Activated CD8-positive, alpha-beta memory T cell treated with anti-CD3 and anti-CD28 coated beads for 1 hour (primary cell): ENCODE data around the gene MAGI2.

Experiments used
- DNase-seq, 2 donors: peaks; one replicate each; pipeline ENCODE4 v3.0.0-alpha.2; 2020; ENCODE audit warnings: low read depth in 1 of 2; ENCODE audit errors: extremely low read depth in 1 of 2

Gene MAGI2

DNA sequence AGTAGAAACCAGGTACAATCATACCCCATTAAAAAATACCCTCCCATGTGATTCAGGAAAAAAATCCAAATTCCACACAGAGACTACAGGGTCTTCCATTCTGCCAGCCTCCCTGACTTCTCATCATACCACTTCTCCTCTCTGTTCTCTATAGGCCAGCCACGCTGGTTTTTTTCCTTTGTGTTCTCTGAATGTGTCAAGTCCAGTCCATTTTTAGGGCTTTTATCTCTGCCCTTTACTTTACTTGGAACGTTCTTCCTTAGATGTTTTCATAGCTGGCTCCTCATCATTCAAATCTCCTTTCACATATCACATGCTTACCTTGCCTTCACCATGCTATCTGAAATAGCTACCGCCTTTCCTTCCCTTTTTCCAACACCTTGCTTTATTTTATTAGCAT lies 1057.3 kb downstream of the MAGI2 start:
- no peak for DNase-seq

- no peak for DNase-seq
Measured at GRCh38 chr7:78395298-78396036, 1058.0 kb downstream of the MAGI2 start.

DNA sequence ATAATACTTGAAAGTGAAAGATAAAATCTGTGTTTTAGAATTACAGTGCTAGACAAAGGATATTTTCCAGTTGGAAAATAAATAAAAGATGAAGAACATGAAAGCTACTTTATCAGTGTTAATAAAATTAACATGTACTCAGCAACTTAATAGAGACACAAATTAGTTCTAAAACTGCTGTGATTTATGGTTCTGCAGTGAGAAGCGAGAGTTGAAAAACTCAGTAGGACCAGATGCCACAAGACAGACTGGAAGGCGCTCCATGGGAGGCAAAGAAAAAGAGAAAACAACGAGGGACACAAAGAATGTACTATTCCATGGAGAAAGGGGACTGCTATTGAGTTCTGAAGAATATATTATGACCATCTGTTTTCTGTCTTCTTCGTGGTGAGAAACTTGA lies 1064.4 kb downstream of the MAGI2 start:
- DNase-seq: no peak

DNA sequence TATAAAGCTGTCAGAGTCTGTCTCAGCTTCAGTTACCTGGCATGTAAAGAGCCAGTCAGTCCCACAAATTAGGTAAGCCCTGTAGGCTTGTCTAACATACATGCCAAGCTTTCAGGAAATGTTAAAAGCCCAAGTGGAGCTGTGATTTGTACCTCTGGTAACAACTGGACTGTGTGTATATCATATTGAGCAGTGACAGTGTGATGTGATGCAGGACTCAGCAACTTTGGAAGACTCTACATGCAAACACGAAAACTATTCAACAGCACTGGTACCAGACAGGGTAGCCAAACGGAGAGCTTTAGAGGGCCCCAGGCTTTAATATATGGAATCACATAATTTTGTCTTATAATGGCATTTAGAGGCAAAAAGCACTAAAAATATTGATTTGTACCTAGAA lies 1066.9 kb downstream of the MAGI2 start:
- no peak for DNase-seq

GRCh38 chr7:78383096-78383880 lies 1070.2 kb downstream of the MAGI2 start:
- DNase-seq: no peak

DNA sequence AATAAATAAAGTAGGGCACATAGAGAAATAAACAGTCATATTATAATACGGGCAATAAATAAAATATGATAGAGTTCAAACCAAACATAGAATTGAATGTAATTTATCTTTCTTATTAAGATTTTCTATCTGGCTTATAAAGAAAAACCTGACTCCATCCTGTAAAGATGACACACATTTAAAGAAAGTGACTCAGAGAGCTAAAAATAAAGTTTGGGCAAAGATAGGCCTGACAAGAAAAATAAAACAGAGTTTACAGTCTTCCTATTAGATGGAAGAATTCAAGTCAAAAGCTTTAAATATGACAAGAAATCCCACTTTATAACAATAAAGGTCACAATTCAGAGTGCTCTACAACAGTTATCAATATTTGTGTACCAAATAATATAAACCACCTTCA lies 1074.3 kb downstream of the MAGI2 start:
- no peak for DNase-seq

DNA sequence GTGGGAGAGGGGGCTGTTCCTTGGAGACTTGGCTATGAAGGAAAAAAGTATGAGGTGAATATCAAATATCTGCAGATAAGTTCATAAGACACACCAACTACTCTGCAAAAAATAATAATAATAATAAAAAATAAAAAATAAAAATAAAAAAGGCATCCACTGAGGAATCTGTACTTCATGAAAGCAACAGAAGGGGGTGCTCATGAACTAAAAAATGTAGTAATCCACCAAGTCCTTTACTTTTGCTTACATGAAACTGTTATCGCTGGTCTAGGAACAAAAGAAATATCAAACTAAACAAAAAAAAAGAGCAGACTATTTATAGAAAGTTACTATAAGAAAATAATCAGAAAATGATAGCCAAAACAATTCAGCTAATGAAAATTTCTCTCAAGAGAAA lies 1075.9 kb downstream of the MAGI2 start:
- no peak for DNase-seq

DNA sequence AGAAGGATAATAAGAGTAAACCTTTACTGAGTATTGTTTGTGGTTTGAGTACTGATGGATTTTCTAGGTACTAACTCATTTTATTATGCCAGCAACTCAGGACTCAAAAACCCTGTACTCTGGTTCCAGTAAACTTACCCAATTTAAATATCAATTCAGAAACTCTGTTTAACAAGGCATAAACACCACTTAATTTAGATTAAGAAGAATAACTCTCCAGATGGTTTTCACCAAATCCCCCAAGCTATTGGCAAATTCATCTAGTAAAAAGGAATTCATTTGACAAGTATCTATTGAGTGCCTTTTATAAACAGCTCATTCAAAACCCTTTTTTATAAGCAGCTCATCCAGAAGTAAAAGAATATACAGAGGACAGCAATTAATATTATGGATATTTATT lies 1082.5 kb downstream of the MAGI2 start:
- no peak for DNase-seq

DNA sequence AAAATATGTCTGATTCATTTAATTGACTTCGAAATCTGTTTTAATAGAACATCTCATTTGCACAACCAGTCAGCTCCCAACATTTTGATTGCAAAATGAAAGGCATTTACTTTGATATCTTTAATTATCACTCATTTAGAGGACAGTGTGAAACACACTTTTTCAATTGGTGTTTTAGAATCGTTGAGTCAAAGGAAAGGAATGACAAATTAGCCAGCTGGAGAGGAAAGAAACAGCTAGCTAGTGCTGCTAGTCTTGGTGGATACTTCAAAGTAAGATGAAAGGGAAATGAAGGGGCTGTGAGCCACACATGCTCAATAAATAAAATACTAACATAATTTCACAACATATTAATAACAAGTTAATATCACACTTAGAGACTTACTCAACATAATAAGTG lies 1084.7 kb downstream of the MAGI2 start:
- DNase-seq: no peak

- DNase-seq: no peak
Measured at GRCh38 chr7:78367280-78367773, 1086.1 kb downstream of the MAGI2 start.

GRCh38 chr7:78363866-78364265 lies 1089.6 kb downstream of the MAGI2 start:
- no peak for DNase-seq

DNA sequence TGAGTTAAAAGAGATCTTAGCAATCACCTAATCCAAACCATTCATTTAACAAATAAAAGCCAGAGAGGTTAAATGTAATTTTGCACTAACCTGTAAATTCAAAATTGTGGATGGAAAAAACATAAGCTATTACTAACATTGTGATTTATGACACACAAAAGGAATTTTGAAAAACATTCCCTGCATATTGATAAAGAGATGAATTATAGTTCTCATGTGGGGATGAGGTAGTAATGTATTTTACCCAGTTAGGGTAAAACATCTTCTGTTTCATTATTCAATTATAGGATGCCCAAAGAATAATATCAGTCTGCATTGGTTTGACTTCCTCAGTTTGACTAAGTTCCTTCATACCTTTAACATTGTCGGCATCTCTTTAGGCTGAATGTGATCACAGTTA lies 1093.6 kb downstream of the MAGI2 start:
- no peak for DNase-seq

DNA sequence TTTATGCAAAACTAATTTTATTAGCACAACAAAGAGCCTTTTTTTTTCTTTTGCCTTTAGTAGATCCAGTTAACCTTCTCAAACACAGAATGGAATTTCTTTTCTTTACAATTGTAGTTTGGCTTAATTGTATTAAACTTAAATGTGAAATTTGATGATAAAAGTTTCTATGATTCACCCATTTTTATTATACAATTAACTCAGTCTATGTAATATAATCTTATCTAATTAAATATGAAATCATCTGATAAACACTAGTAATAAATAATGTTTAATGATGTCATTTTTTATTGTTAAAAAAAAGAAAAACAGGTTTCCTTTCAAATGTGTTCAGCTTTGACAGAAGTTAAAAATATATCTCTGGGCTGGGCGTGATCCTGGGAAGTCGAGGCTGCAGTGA lies 1095.8 kb downstream of the MAGI2 start:
- no peak for DNase-seq

GRCh38 chr7:78355834-78356233 lies 1097.6 kb downstream of the MAGI2 start:
- DNase-seq: no peak

- DNase-seq: no peak
Measured at GRCh38 chr7:78350926-78351325, 1102.5 kb downstream of the MAGI2 start.

GRCh38 chr7:78350391-78350790 lies 1103.1 kb downstream of the MAGI2 start:
- DNase-seq: no peak

GRCh38 chr7:78346827-78347226 lies 1106.6 kb downstream of the MAGI2 start:
- no peak for DNase-seq

DNA sequence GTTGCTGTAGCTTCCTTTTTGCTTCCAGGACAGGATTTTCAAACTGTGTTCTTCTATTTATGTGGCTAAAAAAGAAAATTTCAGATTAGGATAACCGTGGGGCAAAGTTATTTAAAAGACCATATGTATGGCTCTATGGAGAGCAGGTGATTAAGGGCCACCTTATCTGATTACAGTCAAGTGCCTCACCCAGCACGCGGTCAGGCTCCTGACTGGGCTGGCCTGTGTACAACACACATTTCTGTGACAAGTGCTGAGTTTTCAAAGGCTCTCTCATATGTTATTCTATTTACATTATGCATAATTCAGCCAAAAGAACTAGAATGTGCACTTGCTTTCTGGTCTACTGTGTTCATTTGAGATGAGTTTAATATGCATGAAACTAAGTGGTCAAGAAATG lies 1107.5 kb downstream of the MAGI2 start:
- DNase-seq: no peak

- DNase-seq: no peak
Measured at GRCh38 chr7:78345293-78345911, 1108.1 kb downstream of the MAGI2 start.

DNA sequence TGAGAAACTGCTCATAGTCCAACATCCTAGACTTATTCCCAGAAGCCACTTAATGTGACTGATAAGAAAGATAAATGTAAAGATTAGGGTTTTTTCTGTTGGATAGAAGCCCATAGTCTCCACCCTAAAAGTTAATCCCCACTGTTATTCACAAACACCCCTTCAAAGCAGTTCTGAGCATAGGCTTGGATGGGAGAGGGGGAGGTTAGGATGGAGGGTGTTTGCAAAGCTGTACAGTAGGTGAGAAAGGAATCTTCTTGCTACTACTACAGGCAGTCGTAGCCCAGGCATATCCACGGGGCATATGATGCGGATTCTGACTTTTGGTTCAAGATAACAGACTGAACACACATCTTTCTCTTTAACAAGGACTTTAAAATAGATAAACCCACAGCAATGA lies 1119.0 kb downstream of the MAGI2 start:
- DNase-seq: no peak

GRCh38 chr7:78333530-78334425 lies 1119.7 kb downstream of the MAGI2 start:
- DNase-seq: no peak
